Esophagus squamous epithelium (tissue), 5 donors: Measurements from ENCODE around the gene ASTN2. TPM values are rescaled to one million over a fixed set of nuclear protein-coding genes. Genes with fewer than 3 reads are reported as not detected.

Experiments used
- DNase-seq: peaks from one replicate; lab custom pipeline; 2025; lab: John Stamatoyannopoulos, UW
- H3K27ac ChIP-seq, 4 donors: fragments of 200-600 bp; sonication (generic); one replicate each; pipeline ENCODE4 v1.5.1; 2016 to 2019; ENCODE audit warnings: mild to moderate bottlenecking in 1 of 4
- H3K27me3 ChIP-seq, 4 donors: fragments of 200-600 bp; sonication (generic); 1 replicate in 3 of 4; 2 replicates in 1 of 4; pipeline versions ENCODE4 v1.5.1 to v1.6.0; 2017 to 2021; ENCODE audit warnings: antibody characterized with exemption in 1 of 4
- H3K36me3 ChIP-seq, 3 donors: fragments of 200-600 bp; sonication (generic); one replicate each; pipeline ENCODE4 v1.5.1; 2016 to 2019
- H3K4me1 ChIP-seq, 3 donors: fragments of 200-600 bp; sonication (generic); one replicate each; pipeline ENCODE4 v1.5.1; 2017 to 2019
- H3K4me3 ChIP-seq, 4 donors: fragments of 200-600 bp; sonication (generic); 1 replicate in 3 of 4; 2 replicates in 1 of 4; pipeline ENCODE4 v1.5.1; 2016 to 2019; ENCODE audit warnings: mild to moderate bottlenecking in 2 of 4, moderate library complexity in 1 of 4
- H3K9me3 ChIP-seq, 3 donors: fragments of 200-600 bp; sonication (generic); one replicate each; pipeline ENCODE4 v1.5.1; 2016 to 2019
- CTCF ChIP-seq, 6 experiments: fragments of 450-650 bp in 4 of 6; fragments of 200-600 bp in 2 of 6; sonication (generic) in 2 of 6; IDR thresholded peaks; one replicate each; pipeline ENCODE4 v1.5.1; 2016 to 2019; ENCODE audit warnings: antibody characterized with exemption in 6 of 6, mild to moderate bottlenecking in 4 of 6, moderate library complexity in 4 of 6
- POLR2A ChIP-seq, 4 donors: fragments of 450-650 bp; IDR thresholded peaks; one replicate each; pipeline ENCODE4 v1.6.1; 2017; ENCODE audit warnings: antibody characterized with exemption in 4 of 4, mild to moderate bottlenecking in 4 of 4, moderate library complexity in 3 of 4
- WGBS, 2 donors: methylation state at CpG; one replicate each; pipeline ENCODE4 v1.1.5; 2018; 5-methylcytosine and 5-hydroxymethylcytosine counted together
- intact Hi-C: fragments of 100-400 bp; cut with DNase I; formaldehyde crosslinking; loops from one replicate; pipeline ENCODE4 v1.15.0; 2022
- total RNA-seq, 4 donors: library from RNA; depleted of rRNA; stranded (reverse); fragments of >200 nt; gene quantifications; one replicate each; pipeline ENCODE4 v1.1.0, GENCODE V29; 2016
- donor health status: DM: yes; HTN: yes; CAD: no.

The ASTN2 gene
- total RNA-seq, 4 donors from 2014 or later, result 0.13 to 1.9 (median 0.27) TPM; not detected in 1

- H3K4me1 ChIP-seq, result no peaks in the 10 kb centered on the region
- H3K27me3 ChIP-seq, result peaks cover 0 to 7% (median 0%) of the 10 kb centered on the region in 4 donors
- 67 to 74% methylated on average over 10 of the region's 10 CpGs for WGBS, 2 donors
- H3K9me3 ChIP-seq, result no peaks in the 10 kb centered on the region
- intact Hi-C loops, result no loop called here
- no peak overlapping the region for H3K27ac ChIP-seq
- DNase-seq, result no peak
- no peak overlapping the region for H3K4me3 ChIP-seq
- no peaks in the 10 kb centered on the region for H3K36me3 ChIP-seq
- TF ChIP-seq POLR2A (IDR thresholded peaks at IDR 0.05), result no peak
- TF ChIP-seq CTCF (IDR thresholded peaks at IDR 0.05), result no peak
Observed at GRCh38 chr9:116910201-116910600, 504.7 kb downstream of the ASTN2 start.

DNA sequence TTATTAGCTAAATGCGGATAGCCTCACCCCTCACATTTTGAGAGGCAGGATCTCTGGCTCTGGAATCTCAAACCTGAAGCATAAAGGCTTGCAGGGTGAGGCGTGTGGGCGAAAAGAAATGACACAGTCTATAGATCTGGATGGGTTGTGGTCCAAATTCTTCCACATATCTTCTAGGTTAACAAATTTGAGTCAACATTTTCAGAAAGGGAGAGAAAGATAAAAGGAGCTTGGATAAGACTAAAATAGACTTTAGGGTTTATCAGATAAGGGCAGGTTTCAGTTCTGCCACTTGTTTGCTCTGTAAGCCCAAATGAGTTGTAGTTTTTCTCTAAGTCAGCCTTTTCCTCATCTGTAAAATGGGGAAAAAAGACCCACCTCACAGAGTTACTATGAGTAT, 506.9 kb downstream of the ASTN2 start:
- H3K27ac ChIP-seq, result no peak overlapping the region
- no peak overlapping the region for H3K4me3 ChIP-seq
- intact Hi-C loops, result no loop called here
- DNase-seq, result no peak
- no peak for TF ChIP-seq CTCF (IDR thresholded peaks at IDR 0.05)
- no peaks in the 10 kb centered on the region for H3K36me3 ChIP-seq
- H3K9me3 ChIP-seq, result no peaks in the 10 kb centered on the region
- H3K27me3 ChIP-seq, result peaks cover 0 to 7% (median 0%) of the 10 kb centered on the region in 4 donors
- 84 to 95% methylated on average over 3 of the region's 3 CpGs for WGBS, 2 donors
- no peaks in the 10 kb centered on the region for H3K4me1 ChIP-seq

DNA sequence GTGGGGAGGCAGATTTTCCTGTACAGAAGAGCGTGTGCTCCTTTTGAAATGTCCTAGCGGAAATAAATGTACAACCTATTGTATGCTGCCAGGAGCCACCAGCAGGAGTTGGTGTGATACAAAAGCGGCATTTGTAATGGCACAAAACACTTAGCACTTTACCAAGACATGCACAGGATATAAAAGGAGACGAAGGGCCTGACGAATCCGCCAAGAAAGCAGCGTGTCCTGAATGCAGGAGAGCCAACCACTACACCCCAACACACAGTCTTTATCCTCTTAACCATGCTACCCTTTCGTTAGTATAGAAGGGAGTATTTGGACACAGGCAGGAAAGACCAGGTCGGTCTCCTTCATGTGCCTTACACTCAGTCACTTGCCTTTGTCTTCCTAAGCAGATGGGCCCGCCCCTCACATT, 509.7 kb downstream of the ASTN2 start:
- Histone ChIP-seq H3K9me3 (peaks cover 0 to 5% (median 5%) of the 10 kb centered on the region in 3 donors), H3K27me3 (peaks cover 0 to 7% (median 0%) of the 10 kb centered on the region in 4 donors), H3K27ac (no peak overlapping the region), H3K4me1 (no peaks in the 10 kb centered on the region), H3K36me3 (no peaks in the 10 kb centered on the region), H3K4me3 (no peak overlapping the region)
- WGBS, 2 donors, result 57 to 66% methylated on average over 9 to 10 of the region's 10 CpGs
- no peak for DNase-seq
- TF ChIP-seq POLR2A (IDR thresholded peaks at IDR 0.05), result no peak
- no peak for TF ChIP-seq CTCF (IDR thresholded peaks at IDR 0.05)
- intact Hi-C loops, result no loop called here

DNA sequence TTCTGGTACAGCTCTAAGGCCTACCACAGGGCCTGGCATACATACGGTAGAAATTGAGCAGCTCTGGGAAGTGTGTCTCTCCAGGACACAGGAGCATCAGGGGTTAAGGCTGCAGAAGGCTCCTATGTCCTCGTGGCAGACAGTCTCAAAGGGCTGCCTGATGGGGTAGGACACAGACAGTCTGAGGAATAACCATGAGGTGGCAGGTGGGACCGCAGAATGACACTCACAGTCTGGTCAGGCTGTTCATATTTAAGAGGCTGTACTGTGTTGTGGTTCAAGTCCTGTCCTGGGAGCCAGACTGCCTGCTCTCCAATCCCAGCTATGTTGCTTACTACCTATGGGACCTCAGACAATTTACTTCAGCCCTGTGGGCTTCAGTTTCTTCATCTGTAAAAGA, 510.7 kb downstream of the ASTN2 start:
- Histone ChIP-seq H3K4me3 (no peak overlapping the region), H3K9me3 (peaks cover 0 to 13% (median 11%) of the 10 kb centered on the region in 3 donors), H3K27me3 (peaks cover 0 to 7% (median 0%) of the 10 kb centered on the region in 4 donors), H3K36me3 (no peaks in the 10 kb centered on the region), H3K27ac (no peak overlapping the region), H3K4me1 (no peaks in the 10 kb centered on the region)
- no peak for DNase-seq
- TF ChIP-seq CTCF (IDR thresholded peaks at IDR 0.05) (no peak), POLR2A (IDR thresholded peaks at IDR 0.05) (no peak)
- WGBS, 2 donors, result 67% methylated on average over 1 of the region's 3 CpGs; no CpG with 5 or more reads in 1 of the 2 donors
- intact Hi-C loops, result no loop called here

DNA sequence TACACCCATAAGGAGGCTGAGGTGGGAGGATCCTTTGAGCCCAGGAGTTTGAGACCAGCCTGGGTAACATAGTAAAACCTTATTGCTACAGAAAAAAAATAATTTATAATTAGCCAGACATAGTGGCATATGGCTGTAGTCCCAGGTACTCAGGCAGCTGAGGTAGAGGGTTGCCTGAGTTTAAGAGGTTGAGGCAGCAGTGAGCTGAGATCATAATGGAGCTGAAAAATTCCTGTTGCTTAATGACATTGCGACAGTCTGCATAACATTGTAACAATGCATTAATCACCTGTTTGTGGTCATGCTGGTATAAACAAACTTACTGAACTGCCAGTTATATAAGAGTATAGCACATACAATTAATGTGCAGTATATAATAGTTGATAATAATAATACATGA, 513.6 kb downstream of the ASTN2 start:
- Histone ChIP-seq H3K27me3 (no peaks in the 10 kb centered on the region), H3K27ac (no peak overlapping the region), H3K36me3 (no peaks in the 10 kb centered on the region), H3K9me3 (peaks cover 0 to 13% (median 11%) of the 10 kb centered on the region in 3 donors), H3K4me1 (no peaks in the 10 kb centered on the region), H3K4me3 (no peak overlapping the region)
- intact Hi-C loops, result no loop called here
- TF ChIP-seq POLR2A (IDR thresholded peaks at IDR 0.05) (no peak), CTCF (IDR thresholded peaks at IDR 0.05) (no peak)
- no peak for DNase-seq
- 29 to 57% methylated on average over 1 of the region's 1 CpG for WGBS, 2 donors
